ENCODE measurements around the gene SYNGR3.
"Not testable (repeated sequence)": the region's sequence is repeated elsewhere in the genome, so short reads cannot be mapped to it uniquely, and the experiment has no call there.

SYNGR3 gene

DNA sequence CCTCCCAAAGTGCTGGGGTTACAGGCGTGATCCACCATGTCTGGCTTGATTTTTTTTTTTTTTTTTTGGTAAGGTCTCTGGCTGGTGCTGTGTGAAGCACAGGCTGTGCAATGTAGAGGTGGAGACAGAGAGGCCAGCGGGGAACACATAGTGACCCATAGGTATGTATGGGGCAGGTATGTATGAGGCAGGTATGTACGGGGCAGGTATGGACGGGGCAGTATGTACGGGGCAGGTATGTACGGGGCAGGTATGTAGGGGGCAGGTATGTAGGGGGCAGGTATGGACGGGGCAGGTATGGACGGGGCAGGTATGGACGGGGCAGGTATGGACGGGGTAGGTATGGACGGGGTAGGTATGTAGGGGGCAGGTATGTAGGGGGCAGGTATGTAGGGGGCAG lies 40.3 kb upstream of the SYNGR3 start:
- no peak for TF ChIP-seq CTCF (IDR thresholded peaks at IDR 0.05; ENCODE audit: control extremely low read depth, extremely low read depth, low read depth, missing control alignments)
- DNase-seq (ENCODE audit: extremely low spot score): no peak
- ChIA-PET CTCF (interaction anchor here (1.5 kb wide), 1 partner anchor 122 kb away, joined by 3 read pairs; the partner anchor contains the start of gene FAHD1), POLR2A (interaction anchor here (1.1 kb wide), 1 partner anchor 15 kb away, joined by 4 read pairs; the partner anchor contains the start of gene RPS2)

DNA sequence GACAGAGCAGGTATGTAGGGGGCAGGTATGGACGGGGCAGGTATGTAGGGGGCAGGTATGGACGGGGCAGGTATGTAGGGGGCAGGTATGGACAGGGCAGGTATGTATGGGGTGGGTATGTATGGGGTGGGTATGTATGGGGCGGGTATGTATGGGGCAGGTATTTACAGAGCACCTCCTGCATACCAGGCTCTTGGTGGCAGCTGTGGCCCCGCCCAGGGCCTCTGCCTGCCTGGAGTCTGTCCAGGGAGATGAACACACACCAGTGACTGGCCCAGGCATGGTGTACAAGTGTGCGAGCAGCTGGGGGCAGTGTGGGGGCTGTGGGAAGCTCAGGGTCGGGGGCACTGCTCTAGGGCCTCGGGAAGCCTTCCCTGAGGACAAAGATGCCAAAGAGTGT lies 39.7 kb upstream of the SYNGR3 start:
- no peak for DNase-seq (ENCODE audit: extremely low spot score)
- POLR2A ChIA-PET: interaction anchor here (1.1 kb wide), 1 partner anchor 15 kb away, joined by 4 read pairs; the partner anchor contains the start of gene RPS2
- CTCF ChIA-PET: interaction anchor here (1.5 kb wide), 1 partner anchor 123 kb away, joined by 3 read pairs; the partner anchor contains the start of gene FAHD1
- TF ChIP-seq CTCF (IDR thresholded peaks at IDR 0.05; ENCODE audit: control extremely low read depth, extremely low read depth, low read depth, missing control alignments): no peak

DNA sequence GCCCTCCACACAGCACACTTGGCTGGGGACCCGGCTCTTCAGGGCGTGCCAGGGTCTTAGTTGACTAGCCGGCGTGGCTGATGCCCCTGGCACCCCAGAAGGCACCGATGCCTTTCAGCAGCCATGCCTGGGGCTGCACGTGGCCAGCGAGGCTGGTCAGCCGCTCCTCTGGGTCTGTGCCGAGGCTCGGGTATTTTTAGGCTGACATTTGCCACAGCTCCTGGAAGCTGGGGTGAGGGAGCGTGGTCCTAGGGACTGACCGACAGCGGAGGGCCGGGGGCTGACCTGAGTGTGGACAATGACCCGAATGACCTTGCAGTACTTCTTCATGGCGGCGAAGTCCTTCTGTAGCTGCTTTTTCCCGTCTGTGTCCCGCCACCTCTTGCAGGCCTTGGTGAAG lies 39.2 kb upstream of the SYNGR3 start:
- ChIA-PET CTCF (interaction anchor here (1.5 kb wide), 1 partner anchor 123 kb away, joined by 3 read pairs; the partner anchor contains the start of gene FAHD1), POLR2A (interaction anchor here (1.1 kb wide), 1 partner anchor 14 kb away, joined by 4 read pairs; the partner anchor contains the start of gene RPS2)
- DNase-seq (ENCODE audit: extremely low spot score): no peak
- no peak for TF ChIP-seq CTCF (IDR thresholded peaks at IDR 0.05; ENCODE audit: control extremely low read depth, extremely low read depth, low read depth, missing control alignments)

DNA sequence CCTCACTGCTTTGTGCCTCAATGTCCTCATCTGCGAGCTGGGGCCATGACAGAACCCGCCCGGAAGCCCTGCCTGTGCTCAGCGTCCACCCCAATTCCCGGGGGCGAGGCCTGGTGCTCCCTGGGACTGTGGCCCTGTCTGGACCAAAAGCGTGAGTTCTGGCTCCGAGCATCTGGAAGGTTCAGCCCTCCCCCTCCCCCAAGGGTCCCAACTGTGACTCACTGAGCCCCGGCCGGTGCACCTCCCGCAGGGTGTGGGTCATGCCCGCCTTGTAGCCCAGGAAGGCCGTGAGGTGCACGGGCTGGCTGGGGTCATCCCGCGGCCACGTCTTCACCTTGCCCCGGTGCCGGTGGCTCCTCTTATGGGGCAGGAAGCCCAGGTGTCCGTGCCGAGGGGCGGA lies 36.0 kb upstream of the SYNGR3 start:
- POLR2A ChIA-PET: no interaction called here
- DNase-seq (ENCODE audit: extremely low spot score): no peak
- TF ChIP-seq CTCF (IDR thresholded peaks at IDR 0.05; ENCODE audit: control extremely low read depth, extremely low read depth, low read depth, missing control alignments): no peak
- CTCF ChIA-PET: interaction anchor here (1.2 to 2.4 kb wide), 3 partner anchors 10 to 25 kb away, joined by 3 to 7 read pairs (median 4); partner anchors contain the start of gene MSRB1

DNA sequence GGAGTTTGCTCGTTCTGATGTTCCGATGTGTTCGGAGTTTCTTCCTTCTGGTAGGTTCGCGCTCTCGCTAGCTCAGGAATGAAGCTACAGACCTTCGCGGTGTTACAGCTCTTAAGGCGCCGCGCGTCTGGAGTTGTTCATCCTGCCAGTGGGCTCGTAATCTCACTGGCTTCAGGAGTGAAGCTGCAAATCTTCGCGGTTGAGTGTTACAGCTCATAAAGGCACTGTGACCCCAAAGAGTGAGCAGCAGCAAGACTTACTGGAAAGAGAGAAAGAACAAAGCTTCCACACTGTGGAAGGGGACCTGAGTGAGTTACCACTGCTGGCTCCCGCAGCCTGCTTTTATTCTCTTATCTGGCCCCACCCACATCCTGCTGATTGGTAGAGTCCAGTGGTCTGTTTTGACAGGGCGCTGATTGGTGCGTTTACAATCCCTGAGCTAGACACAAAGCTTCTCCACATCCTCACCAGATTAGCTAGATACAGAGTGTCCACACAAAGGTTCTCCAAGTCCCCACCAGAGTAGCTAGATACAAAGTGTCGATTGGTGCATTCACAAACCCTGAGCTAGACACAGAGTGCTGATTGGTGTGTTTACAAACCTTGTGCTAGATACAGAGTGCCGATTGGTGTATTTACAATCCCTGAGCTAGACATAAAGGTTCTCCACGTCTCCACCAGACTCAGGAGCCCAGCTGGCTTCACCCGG lies 32.2 kb upstream of the SYNGR3 start:
- POLR2A ChIA-PET; DNase-seq (ENCODE audit: extremely low spot score): not testable (repeated sequence)
- CTCF ChIA-PET: interaction anchor here (1.2 kb wide), 1 partner anchor 11 kb away, joined by 3 read pairs; no protein-coding TSS in a partner anchor

DNA sequence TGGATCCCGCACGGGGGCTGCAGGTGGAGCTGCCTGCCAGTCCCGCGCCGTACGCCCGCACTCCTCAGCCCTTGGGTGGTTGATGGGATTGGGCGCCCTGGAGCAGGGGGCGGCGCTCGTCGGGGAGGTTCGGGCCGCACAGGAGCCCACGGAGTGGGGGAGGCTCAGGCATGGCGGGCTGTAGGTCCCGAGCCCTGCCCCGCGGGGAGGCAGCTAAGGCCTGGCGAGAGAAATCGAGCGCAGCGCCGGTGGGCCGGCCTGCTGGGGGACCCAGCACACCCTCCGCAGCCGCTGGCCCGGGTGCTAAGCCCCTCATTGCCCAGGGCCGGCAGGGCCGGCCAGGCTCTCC lies 31.7 kb upstream of the SYNGR3 start:
- DNase-seq (ENCODE audit: extremely low spot score); POLR2A ChIA-PET: not testable (repeated sequence)
- CTCF ChIA-PET: interaction anchor here (1.2 to 2.0 kb wide), 2 partner anchors 11 to 12 kb away, joined by 3 to 5 read pairs; no protein-coding TSS in a partner anchor

DNA sequence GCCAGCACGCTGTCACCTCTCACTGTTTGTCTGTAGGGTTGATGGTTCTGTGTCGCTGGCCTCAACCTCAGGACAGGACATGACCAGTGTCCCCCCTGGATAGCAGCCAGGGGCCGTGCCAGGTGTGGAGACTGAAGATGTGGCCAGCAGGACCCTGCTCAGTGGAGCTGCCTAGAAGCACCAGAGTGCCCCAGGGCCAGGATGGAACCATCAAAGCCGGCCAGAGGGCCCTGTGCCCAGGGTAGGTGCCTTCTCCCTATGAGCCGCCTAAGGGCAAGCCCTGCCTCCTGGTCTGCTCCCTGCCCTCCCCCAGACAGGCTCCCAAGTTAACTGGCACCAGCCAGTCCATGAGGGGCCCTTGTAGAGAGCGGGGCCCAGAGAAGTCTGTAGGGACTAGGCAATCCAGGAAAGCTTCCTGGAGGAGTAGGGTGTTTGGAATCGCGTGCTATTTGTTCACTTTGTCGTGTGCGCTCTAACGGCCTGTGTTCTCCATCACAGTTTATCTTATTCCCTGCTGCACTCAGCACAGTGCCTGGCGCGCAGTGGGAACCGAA lies 31.0 kb upstream of the SYNGR3 start:
- no peak for TF ChIP-seq CTCF (IDR thresholded peaks at IDR 0.05; ENCODE audit: control extremely low read depth, extremely low read depth, low read depth, missing control alignments)
- POLR2A ChIA-PET: no interaction called here
- CTCF ChIA-PET: interaction anchor here (2.0 kb wide), 1 partner anchor 13 kb away, joined by 5 read pairs; no protein-coding TSS in a partner anchor
- DNase-seq (ENCODE audit: extremely low spot score): no peak
